ENCODE data around the gene MRPS2. TPM values are rescaled to one million over a fixed set of nuclear protein-coding genes. Genes with fewer than 3 reads are reported as not detected.

The MRPS2 gene
- polyA plus RNA-seq, 1 donor (not counting 4 experiments of a cell fraction or from before 2014, with no cell fraction given) = 44.7 TPM

- Histone ChIP-seq H3K27ac (ENCODE audit: control insufficient read depth, insufficient read depth, low read length) (no peak overlapping the region), H2AFZ (ENCODE audit: control insufficient read depth, low read length) (no peak overlapping the region), H3K27me3 (ENCODE audit: control insufficient read depth, extremely low read depth, insufficient read depth, low read length) (peaks cover 4% of the 10 kb centered on the region), H3K36me3 (ENCODE audit: control insufficient read depth in 2 of 2, extremely low read depth in 1 of 2, insufficient read depth in 2 of 2, low read length in 2 of 2) (no peaks in the 10 kb centered on the region), H3K9me3 (ENCODE audit: control insufficient read depth, low read depth, low read length) (no peaks in the 10 kb centered on the region), H3K9ac (ENCODE audit: control insufficient read depth, extremely low read depth, insufficient read depth, low read length) (no peak overlapping the region), H3K4me1 (ENCODE audit: control insufficient read depth, extremely low read depth, insufficient read depth, low read length) (no peaks in the 10 kb centered on the region), H3K4me3 (ENCODE audit: control insufficient read depth in 2 of 3, extremely low read depth in 1 of 3, insufficient read depth in 2 of 3, low read depth in 1 of 3, low read length in 3 of 3) (no peak overlapping the region), H3K4me2 (ENCODE audit: control insufficient read depth, extremely low read depth, insufficient read depth, low read depth, low read length) (no peak overlapping the region), H3K79me2 (ENCODE audit: control insufficient read depth, insufficient read depth, low read length) (no peaks in the 10 kb centered on the region), H4K20me1 (ENCODE audit: control insufficient read depth, extremely low read depth, insufficient read depth, low read length) (no peaks in the 10 kb centered on the region), H3K9me1 (ENCODE audit: control insufficient read depth, extremely low read depth, insufficient read depth, low read length) (no peaks in the 10 kb centered on the region)
- FAIRE-seq (no peak), DNase-seq (ENCODE audit: low read depth, low spot score) (no peak)
- TF ChIP-seq CTCF (optimal IDR thresholded peaks at IDR 0.05 in 1 of 3, IDR thresholded peaks at IDR 0.05 in 1 of 3, conservative IDR thresholded peaks at IDR 0.05 in 1 of 3; ENCODE audit: extremely low read depth in 1 of 3, insufficient read depth in 2 of 3, low read length in 3 of 3) (no peak), EZH2 (IDR thresholded peaks at IDR 0.05; ENCODE audit: low read length) (no peak)
- dilution Hi-C loops (cut with MboI; ENCODE audit: extremely low pct_ligation_motif_present, low sequenced_read_pairs) = no loop called here
These were observed 22.4 kb downstream of the MRPS2 start for GRCh38 chr9:135522931-135523330.

- Histone ChIP-seq H3K9ac (ENCODE audit: control insufficient read depth, extremely low read depth, insufficient read depth, low read length) (no peak overlapping the region), H3K27ac (ENCODE audit: control insufficient read depth, insufficient read depth, low read length) (no peak overlapping the region), H3K9me3 (ENCODE audit: control insufficient read depth, low read depth, low read length) (no peaks in the 10 kb centered on the region), H2AFZ (ENCODE audit: control insufficient read depth, low read length) (no peak overlapping the region), H4K20me1 (ENCODE audit: control insufficient read depth, extremely low read depth, insufficient read depth, low read length) (no peaks in the 10 kb centered on the region), H3K4me3 (ENCODE audit: control insufficient read depth in 2 of 3, extremely low read depth in 1 of 3, insufficient read depth in 2 of 3, low read depth in 1 of 3, low read length in 3 of 3) (no peak overlapping the region), H3K4me2 (ENCODE audit: control insufficient read depth, extremely low read depth, insufficient read depth, low read depth, low read length) (no peak overlapping the region), H3K27me3 (ENCODE audit: control insufficient read depth, extremely low read depth, insufficient read depth, low read length) (peaks cover 4% of the 10 kb centered on the region), H3K36me3 (ENCODE audit: control insufficient read depth in 2 of 2, extremely low read depth in 1 of 2, insufficient read depth in 2 of 2, low read length in 2 of 2) (no peaks in the 10 kb centered on the region), H3K9me1 (ENCODE audit: control insufficient read depth, extremely low read depth, insufficient read depth, low read length) (no peaks in the 10 kb centered on the region), H3K79me2 (ENCODE audit: control insufficient read depth, insufficient read depth, low read length) (no peaks in the 10 kb centered on the region), H3K4me1 (ENCODE audit: control insufficient read depth, extremely low read depth, insufficient read depth, low read length) (no peaks in the 10 kb centered on the region)
- FAIRE-seq = no peak
- TF ChIP-seq EZH2 (IDR thresholded peaks at IDR 0.05; ENCODE audit: low read length) = no peak
- no peak for TF ChIP-seq CTCF (optimal IDR thresholded peaks at IDR 0.05 in 1 of 3, IDR thresholded peaks at IDR 0.05 in 1 of 3, conservative IDR thresholded peaks at IDR 0.05 in 1 of 3; ENCODE audit: extremely low read depth in 1 of 3, insufficient read depth in 2 of 3, low read length in 3 of 3)
- dilution Hi-C loops (cut with MboI; ENCODE audit: extremely low pct_ligation_motif_present, low sequenced_read_pairs) = no loop called here
- no peak for DNase-seq (ENCODE audit: low read depth, low spot score)
These were observed 23.1 kb downstream of the MRPS2 start for GRCh38 chr9:135523521-135524129.

Data from keratinocyte (primary cell).